A549 treated with AZD9567 at 1 μM for 4 hours (cell line): Measurements from ENCODE around the gene SYTL5. TPM values are rescaled to one million over a fixed set of nuclear protein-coding genes. Genes with fewer than 3 reads are reported as not detected.

ENCODE experiments used
- total RNA-seq: library from RNA; stranded (reverse); fragments of 200-300 nt; extraction: Qiagen RNA extraction; gene quantifications from 5 replicates; pipeline ENCODE4 v1.2.3, GENCODE V29; 2022; ENCODE audit not compliant: insufficient read depth

Gene SYTL5
- total RNA-seq: 0.21 to 0.53 TPM (median 0.22 TPM) in 5 replicates

GRCh38 chrX:38006291-38006690 lies at the start of gene SYTL5:
SYTL5 (plus strand) TSS chrX:38006553; CDS start chrX:38033890, 27,337 bp downstream.

Other genes starting within 250 kb of the SYTL5 start
- gene CYBB, start 226.5 kb upstream of the SYTL5 start, total RNA-seq: 0.01 TPM in 3 of 5 replicates, not detected in the others
- gene DYNLT3, start 159.0 kb upstream of the SYTL5 start, total RNA-seq: 11.5 to 17.8 TPM (median 17.3 TPM) in 5 replicates
- gene SRPX, start 214.3 kb downstream of the SYTL5 start, total RNA-seq: 7.6 to 9.6 TPM (median 7.9 TPM) in 5 replicates